Measurements from ENCODE around the gene OR5AU1.
"Not testable (repeated sequence)": the region's sequence is repeated elsewhere in the genome, so short reads cannot be mapped to it uniquely, and the experiment has no call there.

DNA sequence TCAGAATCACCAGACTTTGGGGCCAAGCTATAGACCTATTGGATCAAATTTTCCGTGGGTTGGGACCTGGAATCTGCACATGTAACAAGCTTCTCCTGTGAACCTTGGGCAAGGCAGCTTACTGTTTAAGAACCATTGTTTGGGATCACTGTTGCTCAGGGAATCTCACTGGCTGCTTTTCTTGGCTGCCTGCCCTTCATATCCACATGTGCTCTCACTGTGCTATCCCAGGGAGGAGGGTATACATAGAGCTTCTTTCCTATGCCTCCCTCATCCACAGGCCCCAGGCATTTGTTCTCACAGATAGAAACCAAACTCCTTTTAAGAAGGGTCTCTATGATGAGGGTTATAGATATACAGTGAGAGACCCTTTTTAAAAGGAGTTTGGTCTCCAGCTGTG is 9.8 kb upstream of the OR5AU1 start:
- TF ChIP-seq CTCF (IDR thresholded peaks at IDR 0.05 in 4 of 5, conservative IDR thresholded peaks at IDR 0.05 in 1 of 5); POLR2A (IDR thresholded peaks at IDR 0.05): not testable (repeated sequence)

All from gastrocnemius medialis (tissue), 4 donors.